HL-60 (cell line): ENCODE data around the gene EGR4.

Source experiments
- DNase-seq, 2 experiments: peaks; one replicate each; pipeline ENCODE4 v3.0.0-alpha.2; 2010 to 2020; ENCODE audit warnings: low read depth in 1 of 2, low spot score in 1 of 2
- H3K27ac ChIP-seq: fragments of 250-450 bp; sonication (Bioruptor Pico); replicated peaks from 2 replicates; pipeline ENCODE4 v1.5.1; 2020; ENCODE audit warnings: mild to moderate bottlenecking, moderate library complexity
- H3K27me3 ChIP-seq: fragments of 250-450 bp; sonication (Bioruptor Pico); 2 replicates; pipeline ENCODE4 v1.5.1; 2021; ENCODE audit warnings: mild to moderate bottlenecking, moderate library complexity; ENCODE audit not compliant: insufficient read depth, poor library complexity, severe bottlenecking
- H3K4me3 ChIP-seq: replicated peaks from 2 replicates; pipeline ENCODE4 v1.5.1; 2011; ENCODE audit warnings: mild to moderate bottlenecking, control low read depth, low read length; ENCODE audit not compliant: insufficient read depth
- CTCF ChIP-seq: IDR thresholded peaks from one replicate; pipeline ENCODE4 v1.5.1; 2011; ENCODE audit warnings: low read length, control low read depth, inconsistent platforms; ENCODE audit not compliant: insufficient read depth
- GABPA ChIP-seq: IDR thresholded peaks from 2 replicates; pipeline ENCODE4 v1.6.1; 2012; ENCODE audit warnings: low read depth
- POLR2AphosphoS5 ChIP-seq: IDR thresholded peaks from 2 replicates; pipeline ENCODE4 v1.6.1; 2012; ENCODE audit warnings: low read depth
- SPI1 ChIP-seq: IDR thresholded peaks from 2 replicates; pipeline ENCODE4 v1.6.1; 2012; ENCODE audit warnings: low read depth, mild to moderate bottlenecking, borderline replicate concordance
- TF ChIP-seq, protein P1 (sequence below): IDR thresholded peaks from 2 replicates; pipeline ENCODE4 v1.6.1; 2012; ENCODE audit warnings: low read depth; ENCODE audit not compliant: insufficient replicate concordance

EGR4 gene

DNA sequence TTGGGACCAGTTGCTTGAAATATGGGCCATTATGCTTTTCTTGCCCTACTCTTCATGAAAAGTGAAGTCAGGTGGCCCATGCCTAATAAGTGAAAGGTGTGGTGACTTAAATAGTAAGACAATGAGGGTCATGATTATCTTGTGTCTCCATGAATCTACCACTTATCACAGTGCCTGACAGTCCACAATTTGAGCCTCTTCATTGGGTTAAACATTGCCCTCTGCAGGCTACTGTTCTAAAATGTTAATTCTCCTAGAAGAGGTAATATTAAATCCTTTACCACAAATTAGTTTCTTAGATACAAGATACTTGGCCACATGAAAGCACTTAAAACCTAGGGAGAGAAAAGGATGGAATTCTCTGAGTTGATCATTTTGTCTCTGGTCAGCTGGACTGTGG, 4.0 kb downstream of the EGR4 start:
- H3K27me3 ChIP-seq = peaks cover 25% of the 10 kb centered on the region
- no peak for DNase-seq
- no peak overlapping the region for H3K4me3 ChIP-seq
- TF ChIP-seq POLR2AphosphoS5 (no peak), SPI1 (no peak), CTCF (no peak), GABPA (no peak)
- TF ChIP-seq, protein P1, sequence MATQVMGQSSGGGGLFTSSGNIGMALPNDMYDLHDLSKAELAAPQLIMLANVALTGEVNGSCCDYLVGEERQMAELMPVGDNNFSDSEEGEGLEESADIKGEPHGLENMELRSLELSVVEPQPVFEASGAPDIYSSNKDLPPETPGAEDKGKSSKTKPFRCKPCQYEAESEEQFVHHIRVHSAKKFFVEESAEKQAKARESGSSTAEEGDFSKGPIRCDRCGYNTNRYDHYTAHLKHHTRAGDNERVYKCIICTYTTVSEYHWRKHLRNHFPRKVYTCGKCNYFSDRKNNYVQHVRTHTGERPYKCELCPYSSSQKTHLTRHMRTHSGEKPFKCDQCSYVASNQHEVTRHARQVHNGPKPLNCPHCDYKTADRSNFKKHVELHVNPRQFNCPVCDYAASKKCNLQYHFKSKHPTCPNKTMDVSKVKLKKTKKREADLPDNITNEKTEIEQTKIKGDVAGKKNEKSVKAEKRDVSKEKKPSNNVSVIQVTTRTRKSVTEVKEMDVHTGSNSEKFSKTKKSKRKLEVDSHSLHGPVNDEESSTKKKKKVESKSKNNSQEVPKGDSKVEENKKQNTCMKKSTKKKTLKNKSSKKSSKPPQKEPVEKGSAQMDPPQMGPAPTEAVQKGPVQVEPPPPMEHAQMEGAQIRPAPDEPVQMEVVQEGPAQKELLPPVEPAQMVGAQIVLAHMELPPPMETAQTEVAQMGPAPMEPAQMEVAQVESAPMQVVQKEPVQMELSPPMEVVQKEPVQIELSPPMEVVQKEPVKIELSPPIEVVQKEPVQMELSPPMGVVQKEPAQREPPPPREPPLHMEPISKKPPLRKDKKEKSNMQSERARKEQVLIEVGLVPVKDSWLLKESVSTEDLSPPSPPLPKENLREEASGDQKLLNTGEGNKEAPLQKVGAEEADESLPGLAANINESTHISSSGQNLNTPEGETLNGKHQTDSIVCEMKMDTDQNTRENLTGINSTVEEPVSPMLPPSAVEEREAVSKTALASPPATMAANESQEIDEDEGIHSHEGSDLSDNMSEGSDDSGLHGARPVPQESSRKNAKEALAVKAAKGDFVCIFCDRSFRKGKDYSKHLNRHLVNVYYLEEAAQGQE = no peak
- H3K27ac ChIP-seq = no peak overlapping the region

DNA sequence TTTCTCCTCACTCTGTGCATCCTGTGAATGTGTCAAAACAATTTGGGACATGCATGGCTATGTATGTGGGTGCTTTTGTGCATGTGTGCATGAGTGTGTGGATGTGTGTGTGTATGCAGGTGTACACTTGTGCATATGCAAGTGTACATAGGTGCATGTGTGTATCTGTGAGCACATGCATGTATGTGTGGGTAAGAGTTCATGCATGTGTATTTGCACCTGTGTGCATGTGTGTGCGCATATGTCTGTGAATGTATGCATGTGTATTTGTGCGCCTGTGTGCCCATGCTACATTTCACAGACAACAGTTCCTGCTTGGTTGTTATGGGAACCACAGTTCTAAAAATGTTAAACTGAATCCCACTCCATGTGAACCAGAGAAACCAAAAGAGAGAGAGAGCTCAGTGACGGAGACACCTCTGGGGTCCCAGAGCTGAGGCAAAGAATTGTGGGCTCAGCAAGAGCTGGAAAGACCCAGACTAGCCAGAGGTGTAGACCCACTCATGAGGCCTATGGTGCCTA, 7.2 kb downstream of the EGR4 start:
- Histone ChIP-seq H3K27ac (no peak overlapping the region), H3K27me3 (peaks cover 3% of the 10 kb centered on the region)
- no peak for TF ChIP-seq POLR2AphosphoS5
- no peak for TF ChIP-seq CTCF
- TF ChIP-seq GABPA = no peak
- TF ChIP-seq, protein P1 = no peak
- no peak for TF ChIP-seq SPI1

GRCh38 chr2:73285159-73285739, 8.1 kb downstream of the EGR4 start:
- Histone ChIP-seq H3K27me3 (no peaks in the 10 kb centered on the region), H3K4me3 (peak overlapping the region; percentile 77), H3K27ac (peak overlapping the region; percentile 88)
- TF ChIP-seq GABPA (no peak), CTCF (no peak), SPI1 (peak; percentile 99), POLR2AphosphoS5 (peak; percentile 76)
- TF ChIP-seq, protein P1 = peak; percentile 57
- DNase-seq = peak; percentile 67 to 95

More for the DNA sequence above, 7.2 kb downstream of the EGR4 start:
- H3K4me3 ChIP-seq = no peak overlapping the region
- DNase-seq = no peak
